IPS DF 6.9 (cell line): ENCODE data around the gene CYP26A1.

Experiments used
- DNase-seq: peaks from one replicate; pipeline ENCODE4 v3.0.0-alpha.2; 2013; ENCODE audit warnings: low read depth, low spot score
- H3K27ac ChIP-seq: one replicate; pipeline ENCODE4 v1.5.1; 2013; ENCODE audit warnings: low read length, control low read depth
- H3K27me3 ChIP-seq: 2 replicates; pipeline ENCODE4 v1.6.1; 2013; ENCODE audit warnings: mild to moderate bottlenecking, low read length; ENCODE audit not compliant: control insufficient read depth, insufficient read depth
- H3K36me3 ChIP-seq: 2 replicates; pipeline ENCODE4 v1.6.1; 2013; ENCODE audit warnings: low read length; ENCODE audit not compliant: control insufficient read depth, insufficient read depth
- H3K4me1 ChIP-seq: 2 replicates; pipeline ENCODE4 v1.6.1; 2013; ENCODE audit warnings: low read length; ENCODE audit not compliant: control insufficient read depth, insufficient read depth
- H3K4me3 ChIP-seq: 2 replicates; pipeline ENCODE4 v1.5.1; 2013; ENCODE audit warnings: mild to moderate bottlenecking, low read length
- H3K9me3 ChIP-seq: 2 replicates; pipeline ENCODE4 v1.6.1; 2013; ENCODE audit warnings: low read length, inconsistent platforms; ENCODE audit not compliant: control insufficient read depth, insufficient read depth
- WGBS: extraction: QIAGEN DNeasy Blood & Tissue Kit; methylation state at CpG from one replicate; pipeline ENCODE4 v1.1.7; 2013; ENCODE audit warnings: mixed read lengths, missing lambda C conversion rate; ENCODE audit not compliant: insufficient read length, insufficient coverage; 5-methylcytosine and 5-hydroxymethylcytosine counted together

CYP26A1 gene

DNA sequence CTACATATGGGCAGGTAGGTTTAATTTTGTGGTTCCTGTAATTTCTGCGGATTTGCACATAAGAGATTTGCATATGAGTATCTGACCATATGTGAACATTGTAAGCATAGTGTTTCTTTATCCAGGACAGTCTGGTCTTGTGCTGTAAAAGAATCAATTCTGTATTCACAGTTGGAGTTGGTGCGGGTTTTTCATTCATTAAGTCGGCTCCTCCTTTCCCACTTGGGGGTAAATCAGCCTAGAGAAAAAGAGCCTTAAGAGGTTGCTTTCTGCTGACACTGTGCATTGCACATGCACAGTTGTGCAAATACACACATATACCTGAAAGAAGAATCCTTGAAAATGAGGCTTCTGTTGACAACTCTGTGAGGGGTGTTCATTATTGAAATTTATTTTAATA is 19.2 kb upstream of the CYP26A1 start:
- Histone ChIP-seq H3K9me3 (no peaks in the 10 kb centered on the region), H3K27me3 (peaks cover 4% of the 10 kb centered on the region; the same call in 1 of the 2 replicates), H3K4me3 (no peak overlapping the region), H3K4me1 (no peaks in the 10 kb centered on the region), H3K27ac (no peak overlapping the region), H3K36me3 (no peaks in the 10 kb centered on the region)
- no CpG with 5 or more reads among the region's 3 CpGs for WGBS
- no peak for DNase-seq

DNA sequence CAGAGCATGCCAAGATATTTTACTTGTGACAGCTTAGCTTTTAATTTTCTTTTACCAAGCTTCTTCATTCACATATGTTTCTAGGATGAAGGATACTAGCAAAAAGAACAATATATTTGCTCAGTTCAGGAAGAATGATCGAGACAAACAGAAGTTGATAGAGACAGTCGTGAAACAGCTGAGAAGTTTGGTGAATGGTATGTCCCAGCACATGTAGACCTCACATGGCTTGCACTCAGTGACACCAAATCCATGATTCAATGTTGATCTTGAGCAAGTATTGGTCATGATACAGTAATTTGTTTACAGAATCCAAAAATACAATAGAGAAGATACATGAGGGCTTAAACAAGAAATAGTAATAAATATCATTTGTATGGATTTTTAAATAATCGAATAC is 15.6 kb upstream of the CYP26A1 start:
- peaks cover 5% of the 10 kb centered on the region for H3K4me1 ChIP-seq
- H3K4me3 ChIP-seq = no peak overlapping the region
- no peak overlapping the region for H3K27ac ChIP-seq
- H3K27me3 ChIP-seq = peaks cover 39% of the 10 kb centered on the region
- WGBS = no CpG with 5 or more reads among the region's 3 CpGs
- H3K36me3 ChIP-seq = peaks cover 2% of the 10 kb centered on the region; the same call in 1 of the 2 replicates
- no peaks in the 10 kb centered on the region for H3K9me3 ChIP-seq
- no peak for DNase-seq

DNA sequence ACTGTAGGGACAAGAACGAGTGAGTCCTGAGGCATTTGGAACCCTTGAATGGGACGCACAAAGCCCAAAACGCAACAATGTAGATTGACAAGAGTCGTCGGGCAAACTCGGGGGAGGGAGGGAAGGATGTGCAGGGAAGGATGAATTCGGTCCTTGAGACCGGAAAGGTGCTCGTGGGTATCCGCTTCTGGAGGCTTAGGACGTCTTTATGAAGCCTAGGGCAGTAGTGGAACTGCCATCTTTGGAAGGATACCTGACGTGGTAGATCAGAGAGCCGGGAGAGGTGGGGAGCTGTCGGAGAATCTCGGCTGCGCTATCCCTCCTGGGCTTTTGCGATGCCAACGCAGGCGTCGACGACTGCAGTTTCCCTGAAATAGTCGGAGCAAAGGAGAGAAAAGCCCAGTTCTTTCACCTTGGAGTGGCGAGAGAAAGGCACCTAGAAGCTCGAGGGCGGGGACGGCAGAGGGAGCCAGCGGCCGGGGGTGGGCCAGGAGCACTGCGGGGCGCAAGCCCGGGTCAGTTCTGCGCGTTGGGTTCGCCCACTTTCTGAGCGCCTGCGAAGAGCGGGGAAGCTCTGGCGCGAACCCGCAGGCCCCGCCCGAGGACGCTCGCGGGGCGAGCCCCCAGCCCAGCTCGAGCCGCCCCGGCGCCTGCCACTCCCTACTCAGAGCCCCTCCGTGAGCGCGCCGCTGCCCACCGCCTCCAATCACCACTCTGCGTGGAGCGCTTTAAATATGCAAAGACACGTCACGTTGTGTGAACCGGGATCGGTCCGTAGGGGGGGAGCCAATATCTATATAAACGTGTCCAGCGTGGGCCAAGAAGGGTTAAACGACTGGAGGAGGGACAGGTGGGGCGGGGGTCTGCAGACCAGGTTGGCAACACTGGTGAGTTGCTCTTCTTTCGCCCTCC is 13.5 kb upstream of the CYP26A1 start, which contains the start of gene CYP26C1:
CYP26C1 (plus strand) TSS at position 824 of the 912 bp plus-strand sequence. CDS start 466 bp downstream, outside the sequence.
- DNase-seq = no peak
- no CpG with 5 or more reads among the region's 67 CpGs for WGBS
- Histone ChIP-seq H3K4me3 (peak within 1 kb of the TSS; percentile 32; the same call in 1 of the 2 replicates), H3K36me3 (peaks cover 2% of the 10 kb centered on the region; the same call in 1 of the 2 replicates), H3K9me3 (no peaks in the 10 kb centered on the region), H3K27ac (no peak within 1 kb of the TSS), H3K4me1 (peaks cover 6% of the 10 kb centered on the region), H3K27me3 (peaks cover 60% of the 10 kb centered on the region)

DNA sequence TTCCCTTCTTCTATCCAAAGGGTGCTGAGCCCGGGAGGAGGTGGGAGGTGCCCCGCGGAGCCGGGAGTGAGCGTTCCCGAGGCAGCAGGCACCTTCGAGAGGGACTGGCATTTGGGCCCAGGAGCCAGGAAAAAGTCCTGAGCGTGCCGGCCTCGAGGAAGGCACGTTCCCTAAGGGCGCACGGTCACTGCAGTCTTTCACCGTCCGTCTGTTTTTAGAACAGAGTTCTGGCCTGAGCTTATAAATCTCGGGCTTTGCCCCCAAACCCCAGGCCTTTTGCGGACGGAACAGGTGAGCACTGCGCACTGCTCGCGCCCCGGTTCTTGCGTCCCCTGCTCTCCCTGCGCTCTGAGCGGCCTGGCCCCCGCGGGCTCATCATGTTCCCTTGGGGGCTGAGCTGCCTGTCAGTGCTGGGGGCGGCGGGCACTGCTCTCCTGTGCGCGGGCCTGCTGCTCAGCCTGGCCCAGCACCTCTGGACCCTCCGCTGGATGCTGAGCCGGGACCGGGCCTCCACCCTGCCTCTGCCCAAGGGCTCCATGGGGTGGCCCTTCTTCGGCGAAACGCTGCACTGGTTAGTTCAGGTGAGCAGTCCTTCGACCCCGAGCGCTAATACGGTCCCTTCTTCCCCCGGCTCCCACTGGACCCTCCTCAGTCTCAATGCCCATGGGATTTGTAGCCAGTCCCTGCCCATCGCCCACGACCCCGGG is 12.7 kb upstream of the CYP26A1 start:
- H3K4me1 ChIP-seq = peaks cover 7% of the 10 kb centered on the region
- no peak for DNase-seq
- no CpG with 5 or more reads among the region's 45 CpGs for WGBS
- H3K9me3 ChIP-seq = no peaks in the 10 kb centered on the region
- peak overlapping the region; percentile 32; the same call in 1 of the 2 replicates for H3K4me3 ChIP-seq
- peaks cover 68% of the 10 kb centered on the region for H3K27me3 ChIP-seq
- no peak overlapping the region for H3K27ac ChIP-seq
- peaks cover 2% of the 10 kb centered on the region; the same call in 1 of the 2 replicates for H3K36me3 ChIP-seq

DNA sequence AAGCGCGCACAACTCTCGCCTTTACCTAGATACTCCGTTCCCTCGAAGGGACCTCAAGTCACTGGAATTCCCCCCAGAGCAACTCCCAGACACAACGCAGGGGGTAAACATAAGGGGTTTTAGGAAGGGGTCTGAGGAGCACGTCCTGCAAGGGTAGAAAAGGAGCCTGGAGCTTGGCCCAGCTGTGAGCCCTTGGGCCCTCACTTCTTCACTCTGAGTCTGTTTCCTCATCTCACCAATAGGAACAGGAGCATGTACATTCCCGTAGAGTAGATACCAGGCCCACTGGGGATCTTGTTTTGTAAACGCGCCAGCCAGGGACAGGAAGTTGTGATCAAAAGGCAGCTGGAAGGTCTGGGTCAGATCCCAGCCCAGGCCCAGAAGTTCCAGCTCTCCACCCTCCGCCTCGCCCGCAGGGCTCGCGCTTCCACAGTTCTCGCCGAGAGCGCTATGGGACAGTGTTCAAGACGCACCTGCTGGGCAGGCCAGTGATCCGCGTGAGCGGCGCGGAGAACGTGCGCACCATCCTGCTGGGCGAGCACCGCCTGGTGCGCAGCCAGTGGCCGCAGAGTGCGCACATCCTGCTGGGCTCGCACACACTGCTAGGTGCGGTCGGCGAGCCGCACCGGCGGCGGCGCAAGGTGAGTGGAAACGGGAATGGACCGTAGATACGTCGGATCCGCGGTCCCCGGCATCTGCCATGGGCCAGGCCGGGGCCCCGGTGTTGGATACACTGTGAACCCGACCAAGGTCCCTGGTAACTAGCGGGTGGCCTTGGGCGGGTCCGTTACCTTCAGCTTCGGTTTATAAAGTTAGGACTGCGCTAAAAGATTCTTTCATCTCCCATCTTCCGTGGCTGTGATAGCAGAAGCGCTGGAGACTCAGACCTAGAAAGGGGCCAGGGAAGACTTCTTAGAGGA is 11.8 kb upstream of the CYP26A1 start:
- no CpG with 5 or more reads among the region's 57 CpGs for WGBS
- Histone ChIP-seq H3K36me3 (peaks cover 2% of the 10 kb centered on the region; the same call in 1 of the 2 replicates), H3K9me3 (no peaks in the 10 kb centered on the region), H3K27me3 (peaks cover 76% of the 10 kb centered on the region), H3K27ac (no peak overlapping the region), H3K4me3 (peak overlapping the region; percentile 12; the same call in 1 of the 2 replicates), H3K4me1 (peaks cover 7% of the 10 kb centered on the region)
- no peak for DNase-seq

DNA sequence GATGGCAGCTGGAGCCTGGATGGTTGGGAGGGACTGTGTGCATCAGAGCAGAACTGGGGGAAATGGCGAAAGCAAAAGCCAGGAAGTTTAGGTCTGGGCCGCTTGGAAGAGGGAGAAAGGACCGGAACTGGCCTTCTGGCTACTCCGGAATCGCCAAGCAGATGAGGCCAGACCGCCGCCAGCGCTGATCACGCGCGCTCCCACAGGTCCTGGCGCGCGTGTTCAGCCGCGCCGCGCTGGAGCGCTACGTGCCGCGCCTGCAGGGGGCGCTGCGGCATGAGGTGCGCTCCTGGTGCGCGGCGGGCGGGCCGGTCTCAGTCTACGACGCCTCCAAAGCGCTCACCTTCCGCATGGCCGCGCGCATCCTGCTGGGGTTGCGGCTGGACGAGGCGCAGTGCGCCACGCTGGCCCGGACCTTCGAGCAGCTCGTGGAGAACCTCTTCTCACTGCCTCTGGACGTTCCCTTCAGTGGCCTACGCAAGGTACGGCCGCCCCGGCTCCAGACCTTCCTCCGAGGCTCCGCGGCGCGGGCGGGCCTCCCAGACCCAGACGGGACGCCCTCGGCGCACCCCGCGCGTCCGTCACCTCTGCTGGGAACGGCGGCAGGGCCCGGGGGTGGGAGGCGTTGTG is 11.1 kb upstream of the CYP26A1 start:
- H3K27ac ChIP-seq = no peak overlapping the region
- WGBS = no CpG with 5 or more reads among the region's 68 CpGs
- H3K9me3 ChIP-seq = no peaks in the 10 kb centered on the region
- H3K4me1 ChIP-seq = peaks cover 7% of the 10 kb centered on the region
- peaks cover 2% of the 10 kb centered on the region; the same call in 1 of the 2 replicates for H3K36me3 ChIP-seq
- no peak for DNase-seq
- peak overlapping the region; percentile 8; the same call in 1 of the 2 replicates for H3K4me3 ChIP-seq
- H3K27me3 ChIP-seq = peaks cover 83% of the 10 kb centered on the region

DNA sequence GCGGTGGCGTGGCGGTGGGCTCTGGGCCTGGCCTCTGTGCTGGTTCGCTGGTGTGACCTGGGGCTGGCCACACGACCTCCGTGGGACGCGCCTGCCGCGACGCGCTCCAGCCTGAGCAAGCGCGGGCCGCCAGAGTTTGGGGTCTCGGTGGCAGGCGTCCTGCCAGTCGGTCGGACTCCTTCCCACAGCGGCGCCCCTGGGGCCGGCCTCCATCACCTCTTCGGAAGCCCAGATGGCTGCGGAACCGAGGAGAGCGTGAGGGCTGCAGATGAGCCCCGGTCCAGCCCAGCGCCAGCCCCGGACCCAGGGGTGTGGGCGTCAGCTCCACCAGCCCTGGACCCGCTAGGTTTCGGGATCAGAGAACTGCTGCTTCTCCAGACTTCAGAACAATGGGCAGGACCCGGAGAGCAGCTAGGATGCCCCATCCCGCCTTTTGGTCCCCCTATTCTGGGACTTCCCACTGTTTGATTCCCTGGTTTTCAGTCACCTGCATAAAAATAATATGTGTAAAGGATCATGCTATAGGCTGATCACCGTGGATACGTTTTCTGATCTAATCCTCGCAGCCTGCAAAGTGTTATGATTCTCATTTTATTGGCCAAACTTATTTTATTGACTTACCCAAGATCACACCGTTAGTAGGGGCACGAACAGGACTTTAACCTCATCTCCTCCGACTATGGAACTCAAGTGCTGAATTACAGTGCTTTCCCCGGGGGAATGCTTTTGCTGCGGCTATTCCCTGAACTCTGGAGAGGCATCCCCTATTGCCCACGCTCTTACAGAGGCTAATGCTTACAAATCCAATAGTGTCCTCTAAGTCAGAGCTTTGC is 10.3 kb upstream of the CYP26A1 start:
- Histone ChIP-seq H3K4me1 (peaks cover 8% of the 10 kb centered on the region), H3K36me3 (peaks cover 2% of the 10 kb centered on the region; the same call in 1 of the 2 replicates), H3K27ac (no peak overlapping the region), H3K27me3 (peaks cover 91% of the 10 kb centered on the region), H3K9me3 (no peaks in the 10 kb centered on the region), H3K4me3 (peak overlapping the region; percentile 8; the same call in 1 of the 2 replicates)
- DNase-seq = no peak
- no CpG with 5 or more reads among the region's 43 CpGs for WGBS

DNA sequence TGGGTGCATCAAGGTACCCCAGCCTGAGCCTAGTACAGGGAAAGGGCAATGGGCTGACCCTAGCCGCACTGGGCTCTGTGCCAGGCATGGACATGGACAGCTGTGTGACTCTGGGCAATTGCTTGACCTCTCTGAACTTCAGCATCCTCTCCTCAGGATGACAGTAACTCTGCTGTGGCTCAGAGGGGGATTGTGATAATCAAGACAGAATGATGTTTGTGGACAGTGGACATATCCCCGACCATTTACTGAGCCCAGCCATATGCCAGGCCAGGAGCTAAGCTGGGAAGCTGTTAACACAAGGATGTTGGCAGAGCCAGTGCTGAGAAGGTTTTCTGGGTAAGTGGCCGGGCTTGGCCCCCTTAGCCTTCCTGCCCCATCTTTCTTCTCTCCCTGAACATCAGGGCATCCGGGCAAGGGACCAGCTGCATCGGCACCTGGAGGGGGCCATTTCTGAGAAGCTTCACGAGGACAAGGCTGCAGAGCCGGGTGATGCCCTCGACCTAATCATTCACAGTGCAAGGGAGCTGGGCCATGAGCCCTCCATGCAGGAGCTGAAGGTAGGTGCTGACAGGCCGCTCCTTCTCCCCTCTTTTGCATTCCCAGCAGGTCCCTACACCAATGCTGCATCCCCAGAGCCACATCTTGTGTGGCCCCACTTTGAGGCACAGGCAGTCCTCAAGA is 9.6 kb upstream of the CYP26A1 start:
- peaks cover 14% of the 10 kb centered on the region for H3K4me1 ChIP-seq
- no peak overlapping the region for H3K27ac ChIP-seq
- no peaks in the 10 kb centered on the region for H3K9me3 ChIP-seq
- DNase-seq = no peak
- no peak overlapping the region for H3K4me3 ChIP-seq
- WGBS = no CpG with 5 or more reads among the region's 9 CpGs
- H3K36me3 ChIP-seq = peaks cover 2% of the 10 kb centered on the region; the same call in 1 of the 2 replicates
- H3K27me3 ChIP-seq = peaks cover 95% of the 10 kb centered on the region
